Hematopoietic multipotent progenitor cell treated with erythropoietin and hydrocortisone succinate and interleukin-3 and kit ligand, for 8 days (in vitro differentiated cells): ENCODE results near the gene TMEM238.

Experiments
- DNase-seq: peaks from one replicate; pipeline ENCODE4 v3.0.0-alpha.2; 2015

TMEM238 gene

GRCh38 chr19:55376241-55376933, 7.7 kb downstream of the TMEM238 start, which contains the start of gene TMEM190:
TMEM190 (plus strand) TSS chr19:55376826; CDS start chr19:55376854, 28 bp downstream.
- no peak for DNase-seq

DNA sequence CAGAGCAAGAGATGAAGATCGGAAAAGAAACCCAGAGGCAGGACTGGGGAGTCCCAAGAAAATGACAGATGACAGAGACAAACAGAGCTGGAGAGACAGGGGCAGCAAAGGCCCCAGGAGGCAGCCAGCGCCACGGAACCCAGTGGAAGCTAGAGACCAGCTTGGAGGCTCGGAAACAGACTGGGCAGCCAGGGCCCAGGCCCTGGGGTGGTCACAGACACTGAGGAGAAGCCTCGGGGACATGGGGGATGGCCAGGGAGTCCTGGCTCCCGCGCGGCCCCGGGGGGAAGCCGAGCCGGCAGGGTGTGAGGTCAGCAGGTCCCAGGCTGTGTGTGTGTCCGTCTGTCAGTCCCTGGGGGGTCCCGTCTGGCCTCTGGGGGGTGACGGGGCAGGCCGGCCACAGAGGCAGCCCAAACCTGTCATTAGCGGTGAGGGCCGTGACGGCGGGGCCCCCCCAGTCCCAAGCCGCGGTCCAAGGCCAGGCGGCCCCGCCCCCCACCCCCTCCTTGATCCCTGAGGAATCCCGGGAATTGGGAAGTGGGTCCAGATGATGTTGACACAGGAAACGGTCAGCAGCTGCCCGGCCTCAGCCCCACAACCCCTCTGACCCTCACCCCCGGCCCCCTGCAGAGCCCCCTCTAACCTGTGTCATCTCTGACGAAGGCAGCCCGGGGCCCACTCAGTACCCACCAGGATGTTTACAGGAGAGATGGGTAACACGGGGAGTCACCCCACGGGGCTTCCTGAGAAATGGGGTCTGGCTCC, 9.9 kb downstream of the TMEM238 start:
- no peak for DNase-seq

- no peak for DNase-seq
Measured at GRCh38 chr19:55373306-55373992, 10.6 kb downstream of the TMEM238 start.

GRCh38 chr19:55372316-55373081, 11.6 kb downstream of the TMEM238 start:
- no peak for DNase-seq

- DNase-seq = no peak
Measured at GRCh38 chr19:55370305-55370988, 13.6 kb downstream of the TMEM238 start, which contains the start of gene IL11. IL11 (minus strand) TSS chr19:55370463; CDS start chr19:55370310, 153 bp downstream.

DNA sequence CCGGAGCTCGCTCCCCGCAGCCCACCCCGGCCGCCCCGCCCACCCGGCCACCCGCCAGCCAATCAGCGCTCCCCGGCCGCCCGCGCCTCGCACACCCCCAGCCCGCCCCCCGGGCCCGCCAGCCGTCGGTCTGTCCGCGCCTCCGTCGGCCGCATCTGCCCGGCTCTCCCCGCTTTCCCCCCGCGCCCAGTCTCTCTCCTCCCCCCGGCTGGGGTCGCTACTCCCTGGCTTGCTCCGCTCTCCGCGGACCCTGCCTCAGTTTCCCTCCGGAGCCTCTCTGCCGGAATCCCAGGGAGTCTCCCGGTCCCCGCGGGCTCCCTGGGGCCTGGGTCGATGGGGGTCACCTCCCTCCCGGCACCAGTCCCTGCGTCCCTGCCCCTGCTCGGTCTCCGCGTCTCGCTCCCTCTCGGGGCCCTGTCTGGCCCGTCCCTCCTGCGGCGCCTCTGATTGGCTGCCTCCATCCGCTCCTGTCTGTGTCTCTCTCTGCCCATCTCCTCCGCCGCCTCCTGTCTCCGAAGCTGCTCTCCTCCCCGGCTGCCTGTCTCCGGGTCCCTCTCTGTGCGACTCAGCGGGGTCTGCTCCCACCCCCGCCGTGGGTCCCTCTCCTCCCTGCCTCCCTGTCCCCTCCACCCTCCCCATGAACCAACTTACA, 14.3 kb downstream of the TMEM238 start:
- DNase-seq = peak; percentile 29

DNA sequence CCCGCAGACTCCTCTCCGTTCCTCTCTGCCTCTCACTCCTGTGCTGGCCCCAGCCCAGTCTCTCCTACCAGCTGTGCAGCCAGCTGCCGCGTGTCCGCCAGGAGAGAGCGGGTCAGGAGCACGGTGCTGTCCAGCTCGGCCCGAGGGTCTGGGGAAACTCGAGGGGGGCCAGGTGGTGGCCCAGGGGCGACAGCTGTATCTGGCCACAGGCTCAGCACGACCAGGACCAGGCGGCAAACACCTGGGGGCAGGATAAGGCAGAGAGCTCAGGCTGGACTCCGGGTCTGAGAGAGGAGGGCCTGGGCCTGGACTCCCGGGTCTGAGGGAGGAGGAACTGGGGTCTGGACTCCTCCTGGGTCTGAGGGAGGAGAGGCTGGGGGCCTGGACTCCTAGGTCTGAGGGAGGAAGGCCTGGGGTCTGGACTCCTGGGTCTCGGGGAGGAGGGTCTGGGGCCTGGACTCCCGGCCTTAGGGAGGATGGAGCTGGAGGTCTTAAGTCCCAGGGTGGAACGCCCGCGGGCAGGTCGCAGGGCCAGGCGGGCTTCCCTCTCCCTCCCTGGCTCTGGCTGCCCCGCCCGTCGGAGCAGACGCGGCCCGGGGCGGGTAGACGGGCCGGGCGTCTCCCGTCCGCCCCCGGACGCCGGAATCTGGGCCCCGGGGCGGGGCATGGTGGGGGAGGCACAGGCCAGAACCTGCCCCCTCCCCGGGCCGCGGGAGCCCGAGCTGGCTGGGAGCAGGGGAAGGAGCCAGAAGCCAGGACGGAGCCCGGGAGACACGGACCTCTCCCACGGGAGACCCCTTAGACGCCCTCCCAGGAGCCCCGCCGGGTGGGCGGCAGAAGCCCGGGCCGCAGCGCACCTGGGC, 15.2 kb downstream of the TMEM238 start:
- no peak for DNase-seq

- DNase-seq = no peak
Measured at GRCh38 chr19:55368106-55368505, 16.0 kb downstream of the TMEM238 start.

DNA sequence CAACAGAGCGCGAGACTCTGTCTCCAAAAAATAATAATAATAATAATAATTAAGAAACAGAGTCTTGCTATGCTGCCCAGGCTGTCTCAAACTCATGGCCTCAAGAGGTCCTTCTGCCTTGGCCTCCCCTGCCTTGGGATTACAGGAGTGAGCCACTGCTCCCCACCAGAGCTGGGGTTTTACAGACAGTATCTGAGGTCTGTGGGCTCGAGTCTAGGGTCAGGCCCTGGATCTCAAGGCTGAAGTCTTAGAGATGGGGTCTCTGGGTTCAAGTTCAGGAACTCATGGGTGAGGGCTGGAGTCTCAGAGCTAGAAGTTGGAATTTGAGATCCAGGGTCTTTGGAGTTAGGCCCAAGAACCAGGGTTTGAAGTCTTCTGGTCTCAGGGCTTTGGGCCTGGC, 17.3 kb downstream of the TMEM238 start:
- DNase-seq = no peak

DNA sequence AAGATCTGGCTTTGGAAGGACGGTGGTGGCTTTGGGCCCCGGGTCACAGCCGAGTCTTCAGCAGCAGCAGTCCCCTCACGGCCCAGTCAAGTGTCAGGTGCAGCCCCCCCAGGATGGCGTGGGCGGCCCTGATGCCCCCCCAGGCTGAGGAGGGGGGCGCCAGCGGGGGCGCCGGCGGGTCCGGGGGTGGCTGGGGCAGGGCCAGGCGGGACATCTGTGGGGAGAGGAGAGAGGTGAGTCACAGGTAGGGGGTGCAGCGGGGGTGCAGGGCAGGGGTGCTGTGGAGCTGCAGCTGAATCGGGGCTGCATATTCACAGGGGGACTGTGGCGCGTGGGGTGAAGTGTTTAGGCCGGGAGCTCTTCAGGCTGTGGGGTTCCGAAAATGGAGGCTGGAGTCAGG, 18.1 kb downstream of the TMEM238 start:
- DNase-seq = no peak

- no peak for DNase-seq
Measured at GRCh38 chr19:55365245-55365644, 18.8 kb downstream of the TMEM238 start.

- DNase-seq = no peak
Measured at GRCh38 chr19:55362990-55363716, 20.9 kb downstream of the TMEM238 start, which contains the start of gene GARIN5B. GARIN5B (minus strand) TSS chr19:55363260; CDS start chr19:55363066, 194 bp downstream.

DNA sequence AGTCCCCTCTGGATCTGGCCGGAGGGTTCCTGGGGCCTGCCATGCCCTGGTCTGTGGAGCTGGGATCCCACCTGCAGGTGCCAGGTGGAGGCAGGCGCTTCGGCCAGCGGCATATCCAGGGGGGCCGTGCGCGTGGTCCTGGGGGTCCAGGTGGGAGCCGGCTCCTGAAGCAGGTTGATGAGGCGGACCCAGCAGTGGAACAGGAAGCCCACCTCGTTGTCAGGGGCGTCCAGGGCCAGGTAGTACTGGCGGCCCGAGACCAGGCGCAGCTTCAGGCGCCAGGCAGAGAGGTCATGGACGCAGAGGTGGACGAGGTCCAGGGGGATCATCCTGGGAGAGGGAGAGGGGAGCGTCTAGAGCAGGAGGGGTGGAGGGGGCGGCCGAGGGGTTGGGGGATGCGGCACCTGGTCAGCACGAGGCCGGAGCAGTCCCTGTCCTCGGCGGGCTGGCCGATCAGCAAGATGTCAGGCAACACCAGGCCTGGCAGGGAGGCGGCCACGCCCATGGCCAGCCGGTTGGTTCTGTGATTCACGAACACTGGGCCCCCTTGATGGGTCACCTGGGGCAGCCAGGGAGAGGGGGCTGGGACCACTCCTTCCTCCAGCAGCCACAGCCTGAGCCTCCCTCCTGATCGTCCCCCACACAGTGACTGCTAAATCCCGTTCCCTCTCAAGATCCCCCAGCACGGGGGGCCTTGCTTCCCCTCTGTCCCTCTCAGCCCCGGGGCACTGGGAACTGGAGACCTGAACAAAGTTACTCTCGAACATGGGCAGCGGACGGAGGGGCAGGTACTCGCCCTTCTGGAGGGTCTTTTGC, 21.7 kb downstream of the TMEM238 start:
- no peak for DNase-seq

DNA sequence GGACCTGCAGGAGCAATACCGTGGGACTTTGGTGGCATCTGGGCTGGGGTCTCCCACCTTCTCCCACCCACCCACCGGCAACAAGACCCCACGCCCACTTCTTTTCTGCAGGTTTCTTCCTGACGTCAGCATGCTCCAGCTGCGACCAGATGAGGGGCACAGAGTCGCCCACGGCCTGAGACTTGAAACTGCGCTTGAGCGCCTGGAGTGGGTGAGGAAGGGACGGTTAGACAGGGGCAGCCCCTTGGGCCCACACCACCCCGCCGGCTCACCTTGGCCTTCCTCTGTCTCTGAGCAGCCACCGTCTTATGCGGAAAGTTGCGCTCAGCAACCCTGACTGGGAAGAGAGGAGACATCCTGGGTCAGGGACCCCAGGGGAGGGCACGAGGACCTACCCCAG, 23.2 kb downstream of the TMEM238 start:
- no peak for DNase-seq

DNA sequence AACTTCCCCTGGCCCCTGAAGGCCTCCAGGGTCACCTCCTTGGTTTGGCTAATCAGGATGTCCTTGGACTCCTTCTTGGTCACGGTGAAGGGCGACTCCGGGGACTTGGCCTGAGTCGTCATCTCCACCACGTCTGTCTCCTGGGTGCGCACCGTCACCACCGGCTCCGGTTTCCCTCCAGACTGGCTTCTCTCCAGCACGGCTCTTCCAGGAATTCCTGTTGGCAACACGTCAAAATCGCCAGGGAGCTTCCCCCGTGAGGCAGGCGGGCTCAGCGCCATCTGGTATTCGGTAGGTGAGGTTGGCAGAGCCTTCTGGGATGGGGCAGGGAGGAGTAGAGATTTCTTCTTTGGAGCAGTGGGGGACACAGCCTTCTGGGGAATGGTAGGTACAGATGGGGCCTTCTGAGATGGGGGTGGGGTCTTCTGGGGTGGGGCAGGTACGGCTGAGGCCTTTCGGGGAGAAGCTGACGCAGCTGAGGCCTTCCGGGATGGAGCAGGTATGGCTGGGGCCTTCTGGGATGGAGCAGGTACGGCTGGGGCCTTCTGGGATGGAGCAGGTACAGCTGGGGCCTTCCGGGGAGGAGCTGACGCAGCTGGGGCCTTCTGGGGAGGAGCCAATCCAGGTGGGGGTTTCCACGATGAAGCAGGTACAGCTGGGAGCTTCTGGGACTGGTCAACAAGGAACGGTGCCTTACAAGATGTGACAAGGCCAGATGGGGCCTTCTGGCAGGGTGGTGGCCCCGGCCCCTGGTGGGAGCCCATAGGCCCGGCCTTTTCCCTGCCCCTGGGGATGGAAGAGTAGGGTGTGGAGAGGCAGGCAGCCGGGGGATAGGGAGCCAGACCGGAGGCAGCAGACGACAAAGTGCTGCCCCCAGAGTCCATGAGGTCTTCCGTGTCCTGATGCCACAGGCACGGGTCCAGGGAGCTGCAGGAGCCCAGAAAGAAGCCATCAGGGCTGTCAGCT, 24.9 kb downstream of the TMEM238 start:
- DNase-seq = no peak

DNA sequence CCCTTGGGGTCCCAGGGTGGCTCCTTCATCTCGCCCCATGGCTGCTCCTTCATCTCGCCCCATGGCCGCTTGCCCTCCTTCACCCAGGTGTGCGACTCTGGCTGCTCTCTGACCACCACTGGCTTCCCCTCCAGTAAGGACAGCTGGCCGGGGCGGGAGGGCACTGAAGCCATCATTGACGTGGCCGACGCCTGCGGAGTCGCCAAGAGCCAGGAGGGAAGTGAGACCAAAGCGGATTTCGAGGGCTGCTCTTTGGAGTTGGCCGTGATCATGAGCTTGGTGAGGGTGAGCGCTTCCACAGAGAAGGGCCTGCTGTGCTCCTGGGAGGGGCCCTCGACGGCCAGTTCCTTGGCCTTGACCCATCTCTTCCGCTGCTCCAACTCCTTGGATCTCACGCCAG, 25.6 kb downstream of the TMEM238 start:
- DNase-seq = no peak

DNA sequence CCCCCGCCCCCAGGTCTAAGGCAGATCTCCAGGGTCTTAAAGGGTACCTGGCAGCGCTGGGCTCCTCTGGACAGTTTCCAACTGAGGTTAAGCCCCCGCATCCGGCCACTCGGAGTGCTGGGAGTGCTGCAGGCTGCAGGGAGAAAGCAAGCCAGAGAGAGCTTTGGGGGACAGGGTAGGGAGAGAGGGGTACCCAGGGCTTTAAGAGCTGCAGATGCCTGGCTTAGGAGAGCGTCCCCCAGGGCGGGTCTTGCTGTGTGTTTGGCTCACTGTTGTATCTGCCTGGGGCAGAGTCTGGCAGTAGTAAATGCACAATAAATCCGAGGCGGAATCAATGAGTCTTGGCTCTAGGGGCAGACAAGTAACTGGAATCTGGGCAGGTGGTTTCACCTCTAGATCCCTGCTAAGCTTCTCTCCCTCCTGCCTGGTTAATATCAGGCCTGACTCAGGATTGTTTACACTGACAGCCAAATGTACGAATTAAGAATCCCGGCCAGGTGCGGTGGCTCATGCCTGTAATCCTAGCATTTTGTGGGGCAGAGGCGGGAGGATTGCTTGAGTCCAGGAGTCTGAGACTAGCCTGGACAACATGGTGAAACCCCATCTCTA, 28.8 kb downstream of the TMEM238 start:
- no peak for DNase-seq
